ENCODE measurements around the gene CCNB2. TPM values are rescaled to one million over a fixed set of nuclear protein-coding genes. Genes with fewer than 3 reads are reported as not detected.

Gene CCNB2
- total RNA-seq, 1 experiment from 2014 or later: 67.6 TPM

DNA sequence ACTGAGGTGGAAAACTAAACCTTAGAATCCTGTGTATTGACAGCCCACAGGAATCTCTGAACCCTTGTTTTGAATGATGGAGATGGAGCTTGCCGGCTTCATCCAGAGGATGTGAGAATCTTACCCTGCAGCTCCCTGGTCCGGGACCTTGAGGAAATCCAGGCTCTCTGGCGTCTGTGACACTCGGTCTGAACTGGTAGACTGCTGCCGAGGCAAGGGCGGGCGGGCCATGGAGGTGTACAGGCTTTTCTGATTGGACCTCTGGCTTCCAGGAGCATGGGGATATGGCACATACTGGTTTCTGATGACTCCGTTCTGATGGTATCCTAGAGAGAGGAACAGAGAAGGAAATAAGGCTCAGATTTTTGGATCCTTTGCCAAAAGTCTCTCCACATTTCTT, 48.5 kb downstream of the CCNB2 start:
- ChIA-PET POLR2A (no interaction called here), CTCF (interaction anchor here (0.6 kb wide), 1 partner anchor 47 kb away, joined by 5 read pairs; no protein-coding TSS in a partner anchor)
- Histone ChIP-seq H3K4me1 (ENCODE audit: control insufficient read depth, insufficient read depth, low read length) (no peaks in the 10 kb centered on the region), H3K27ac (ENCODE audit: low read length) (no peak overlapping the region), H3K27me3 (ENCODE audit: control insufficient read depth, insufficient read depth, low read length) (no peaks in the 10 kb centered on the region), H3K36me3 (ENCODE audit: control insufficient read depth, insufficient read depth, low read length) (peaks cover 4% of the 10 kb centered on the region), H3K9me3 (ENCODE audit: control insufficient read depth, insufficient read depth, low read depth, low read length) (no peaks in the 10 kb centered on the region), H3K4me3 (ENCODE audit: low read depth in 2 of 2, low read length in 2 of 2) (no peak overlapping the region)
- no peak for DNase-seq (ENCODE audit: low read depth, low spot score)
- no TSS peak for BruUV-seq (replicated peaks)
- intact Hi-C loops (cut with micrococcal nuclease; ENCODE audit: unreplicated experiment) (no loop called here), in situ Hi-C loops (cut with HindIII; ENCODE audit: low pct_unique_long_range_greater_than_20kb, low sequenced_read_pairs) (no loop called here)
- no peak for ATAC-seq
- TF ChIP-seq, protein P1, sequence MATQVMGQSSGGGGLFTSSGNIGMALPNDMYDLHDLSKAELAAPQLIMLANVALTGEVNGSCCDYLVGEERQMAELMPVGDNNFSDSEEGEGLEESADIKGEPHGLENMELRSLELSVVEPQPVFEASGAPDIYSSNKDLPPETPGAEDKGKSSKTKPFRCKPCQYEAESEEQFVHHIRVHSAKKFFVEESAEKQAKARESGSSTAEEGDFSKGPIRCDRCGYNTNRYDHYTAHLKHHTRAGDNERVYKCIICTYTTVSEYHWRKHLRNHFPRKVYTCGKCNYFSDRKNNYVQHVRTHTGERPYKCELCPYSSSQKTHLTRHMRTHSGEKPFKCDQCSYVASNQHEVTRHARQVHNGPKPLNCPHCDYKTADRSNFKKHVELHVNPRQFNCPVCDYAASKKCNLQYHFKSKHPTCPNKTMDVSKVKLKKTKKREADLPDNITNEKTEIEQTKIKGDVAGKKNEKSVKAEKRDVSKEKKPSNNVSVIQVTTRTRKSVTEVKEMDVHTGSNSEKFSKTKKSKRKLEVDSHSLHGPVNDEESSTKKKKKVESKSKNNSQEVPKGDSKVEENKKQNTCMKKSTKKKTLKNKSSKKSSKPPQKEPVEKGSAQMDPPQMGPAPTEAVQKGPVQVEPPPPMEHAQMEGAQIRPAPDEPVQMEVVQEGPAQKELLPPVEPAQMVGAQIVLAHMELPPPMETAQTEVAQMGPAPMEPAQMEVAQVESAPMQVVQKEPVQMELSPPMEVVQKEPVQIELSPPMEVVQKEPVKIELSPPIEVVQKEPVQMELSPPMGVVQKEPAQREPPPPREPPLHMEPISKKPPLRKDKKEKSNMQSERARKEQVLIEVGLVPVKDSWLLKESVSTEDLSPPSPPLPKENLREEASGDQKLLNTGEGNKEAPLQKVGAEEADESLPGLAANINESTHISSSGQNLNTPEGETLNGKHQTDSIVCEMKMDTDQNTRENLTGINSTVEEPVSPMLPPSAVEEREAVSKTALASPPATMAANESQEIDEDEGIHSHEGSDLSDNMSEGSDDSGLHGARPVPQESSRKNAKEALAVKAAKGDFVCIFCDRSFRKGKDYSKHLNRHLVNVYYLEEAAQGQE (IDR thresholded peaks at IDR 0.05; ENCODE audit: insufficient read depth in 1 of 2, low read depth in 2 of 2, low read length in 1 of 2): no peak
- TF ChIP-seq POLR2AphosphoS5 (IDR thresholded peaks at IDR 0.05; ENCODE audit: low read depth, low read length) (no peak), TCF7L2 (IDR thresholded peaks at IDR 0.05; ENCODE audit: low read depth, low read length) (no peak), SIN3A (IDR thresholded peaks at IDR 0.05; ENCODE audit: borderline replicate concordance, insufficient read depth, low read depth, low read length) (no peak)
- TF ChIP-seq, protein P2, sequence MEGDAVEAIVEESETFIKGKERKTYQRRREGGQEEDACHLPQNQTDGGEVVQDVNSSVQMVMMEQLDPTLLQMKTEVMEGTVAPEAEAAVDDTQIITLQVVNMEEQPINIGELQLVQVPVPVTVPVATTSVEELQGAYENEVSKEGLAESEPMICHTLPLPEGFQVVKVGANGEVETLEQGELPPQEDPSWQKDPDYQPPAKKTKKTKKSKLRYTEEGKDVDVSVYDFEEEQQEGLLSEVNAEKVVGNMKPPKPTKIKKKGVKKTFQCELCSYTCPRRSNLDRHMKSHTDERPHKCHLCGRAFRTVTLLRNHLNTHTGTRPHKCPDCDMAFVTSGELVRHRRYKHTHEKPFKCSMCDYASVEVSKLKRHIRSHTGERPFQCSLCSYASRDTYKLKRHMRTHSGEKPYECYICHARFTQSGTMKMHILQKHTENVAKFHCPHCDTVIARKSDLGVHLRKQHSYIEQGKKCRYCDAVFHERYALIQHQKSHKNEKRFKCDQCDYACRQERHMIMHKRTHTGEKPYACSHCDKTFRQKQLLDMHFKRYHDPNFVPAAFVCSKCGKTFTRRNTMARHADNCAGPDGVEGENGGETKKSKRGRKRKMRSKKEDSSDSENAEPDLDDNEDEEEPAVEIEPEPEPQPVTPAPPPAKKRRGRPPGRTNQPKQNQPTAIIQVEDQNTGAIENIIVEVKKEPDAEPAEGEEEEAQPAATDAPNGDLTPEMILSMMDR (IDR thresholded peaks at IDR 0.05): no peak

DNA sequence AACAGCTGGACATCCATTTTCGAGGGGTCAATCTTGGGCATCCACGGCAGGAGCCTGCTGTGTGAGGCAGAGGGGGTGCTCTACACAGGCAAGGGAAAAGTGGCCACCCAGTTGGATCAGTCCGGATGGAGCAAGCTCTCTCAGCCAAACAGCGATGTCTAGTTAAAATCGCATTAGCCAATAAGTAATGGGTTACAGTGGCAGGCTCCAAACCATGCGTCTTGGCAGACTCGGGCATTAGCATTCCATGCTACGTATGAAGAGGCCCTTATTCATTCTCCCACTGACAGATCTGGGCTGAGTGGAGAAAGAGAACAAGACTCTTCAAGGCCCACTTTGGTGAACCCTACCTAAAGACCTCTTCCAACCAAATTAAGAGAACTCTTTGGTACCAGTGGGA, 49.3 kb downstream of the CCNB2 start:
- no peaks in the 10 kb centered on the region for H3K9me3 ChIP-seq (ENCODE audit: control insufficient read depth, insufficient read depth, low read depth, low read length)
- intact Hi-C loops (cut with micrococcal nuclease; ENCODE audit: unreplicated experiment) (no loop called here), in situ Hi-C loops (cut with HindIII; ENCODE audit: low pct_unique_long_range_greater_than_20kb, low sequenced_read_pairs) (no loop called here)
- H3K36me3 ChIP-seq (ENCODE audit: control insufficient read depth, insufficient read depth, low read length): peaks cover 4% of the 10 kb centered on the region
- TF ChIP-seq SIN3A (IDR thresholded peaks at IDR 0.05; ENCODE audit: borderline replicate concordance, insufficient read depth, low read depth, low read length) (no peak), TCF7L2 (IDR thresholded peaks at IDR 0.05; ENCODE audit: low read depth, low read length) (no peak), POLR2AphosphoS5 (IDR thresholded peaks at IDR 0.05; ENCODE audit: low read depth, low read length) (no peak)
- TF ChIP-seq, protein P2 (IDR thresholded peaks at IDR 0.05): no peak
- TF ChIP-seq, protein P1 (IDR thresholded peaks at IDR 0.05; ENCODE audit: insufficient read depth in 1 of 2, low read depth in 2 of 2, low read length in 1 of 2): no peak
- ChIA-PET CTCF (no interaction called here), POLR2A (interaction anchor here (0.5 kb wide), 1 partner anchor 137 kb away, joined by 9 read pairs; no protein-coding TSS in a partner anchor)
- no peaks in the 10 kb centered on the region for H3K27me3 ChIP-seq (ENCODE audit: control insufficient read depth, insufficient read depth, low read length)
- no peaks in the 10 kb centered on the region for H3K4me1 ChIP-seq (ENCODE audit: control insufficient read depth, insufficient read depth, low read length)
- no peak for DNase-seq (ENCODE audit: low read depth, low spot score)
- H3K27ac ChIP-seq (ENCODE audit: low read length): no peak overlapping the region
- H3K4me3 ChIP-seq (ENCODE audit: low read depth in 2 of 2, low read length in 2 of 2): no peak overlapping the region
- no TSS peak for BruUV-seq (replicated peaks)
- ATAC-seq: no peak
